Breast epithelium (tissue), 3 donors: Measurements from ENCODE around the gene GALNT10.

Experiments
- POLR2A ChIP-seq: fragments of 450-650 bp; IDR thresholded peaks from one replicate; pipeline ENCODE4 v1.6.1; 2016; ENCODE audit warnings: antibody characterized with exemption, mild to moderate bottlenecking, moderate library complexity
- POLR2AphosphoS5 ChIP-seq, 3 donors: sonication (generic); formaldehyde crosslinking; IDR thresholded peaks; one replicate each; pipeline ENCODE4 v1.6.1; 2017; ENCODE audit warnings: antibody characterized with exemption in 3 of 3

GRCh38 chr5:154257046-154257445, 66.5 kb downstream of the GALNT10 start:
- no peak for TF ChIP-seq POLR2A
- TF ChIP-seq POLR2AphosphoS5 (IDR thresholded peaks at IDR 0.05), result no peak
